Measurements from ENCODE around the gene STARD3NL.

STARD3NL gene

GRCh38 chr7:38224392-38224791, 46.3 kb downstream of the STARD3NL start:
- TF ChIP-seq TAF1 (IDR thresholded peaks at IDR 0.05; ENCODE audit: low read depth): no peak
- TF ChIP-seq EGR1 (IDR thresholded peaks at IDR 0.05): no peak
- no peak for TF ChIP-seq EP300 (IDR thresholded peaks at IDR 0.05; ENCODE audit: borderline replicate concordance)
- no peak for TF ChIP-seq TCF12 (IDR thresholded peaks at IDR 0.05; ENCODE audit: low read depth)
- TF ChIP-seq FOXM1 (IDR thresholded peaks at IDR 0.05; ENCODE audit: borderline replicate concordance, low read depth): no peak
- no peak for TF ChIP-seq CREB1 (IDR thresholded peaks at IDR 0.05; ENCODE audit: low read depth)
- no peak for TF ChIP-seq USF1 (IDR thresholded peaks at IDR 0.05)
- TF ChIP-seq CEBPB (IDR thresholded peaks at IDR 0.05): no peak
- no peak for TF ChIP-seq ZBTB7A (IDR thresholded peaks at IDR 0.05; ENCODE audit: low read depth)

- no peak for TF ChIP-seq CEBPB (IDR thresholded peaks at IDR 0.05)
- TF ChIP-seq EP300 (IDR thresholded peaks at IDR 0.05; ENCODE audit: borderline replicate concordance): no peak
- no peak for TF ChIP-seq ZBTB7A (IDR thresholded peaks at IDR 0.05; ENCODE audit: low read depth)
- no peak for TF ChIP-seq FOXM1 (IDR thresholded peaks at IDR 0.05; ENCODE audit: borderline replicate concordance, low read depth)
- TF ChIP-seq USF1 (IDR thresholded peaks at IDR 0.05): no peak
- TF ChIP-seq EGR1 (IDR thresholded peaks at IDR 0.05): no peak
- TF ChIP-seq, protein P1, sequence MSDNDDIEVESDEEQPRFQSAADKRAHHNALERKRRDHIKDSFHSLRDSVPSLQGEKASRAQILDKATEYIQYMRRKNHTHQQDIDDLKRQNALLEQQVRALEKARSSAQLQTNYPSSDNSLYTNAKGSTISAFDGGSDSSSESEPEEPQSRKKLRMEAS (IDR thresholded peaks at IDR 0.05): no peak
- no peak for TF ChIP-seq TAF1 (IDR thresholded peaks at IDR 0.05; ENCODE audit: low read depth)
- TF ChIP-seq TCF12 (IDR thresholded peaks at IDR 0.05; ENCODE audit: low read depth): no peak
- TF ChIP-seq CREB1 (IDR thresholded peaks at IDR 0.05; ENCODE audit: low read depth): no peak
- no peak for TF ChIP-seq REST (IDR thresholded peaks at IDR 0.05; ENCODE audit: low read depth)
Observed at GRCh38 chr7:38229386-38229785, 51.3 kb downstream of the STARD3NL start.

DNA sequence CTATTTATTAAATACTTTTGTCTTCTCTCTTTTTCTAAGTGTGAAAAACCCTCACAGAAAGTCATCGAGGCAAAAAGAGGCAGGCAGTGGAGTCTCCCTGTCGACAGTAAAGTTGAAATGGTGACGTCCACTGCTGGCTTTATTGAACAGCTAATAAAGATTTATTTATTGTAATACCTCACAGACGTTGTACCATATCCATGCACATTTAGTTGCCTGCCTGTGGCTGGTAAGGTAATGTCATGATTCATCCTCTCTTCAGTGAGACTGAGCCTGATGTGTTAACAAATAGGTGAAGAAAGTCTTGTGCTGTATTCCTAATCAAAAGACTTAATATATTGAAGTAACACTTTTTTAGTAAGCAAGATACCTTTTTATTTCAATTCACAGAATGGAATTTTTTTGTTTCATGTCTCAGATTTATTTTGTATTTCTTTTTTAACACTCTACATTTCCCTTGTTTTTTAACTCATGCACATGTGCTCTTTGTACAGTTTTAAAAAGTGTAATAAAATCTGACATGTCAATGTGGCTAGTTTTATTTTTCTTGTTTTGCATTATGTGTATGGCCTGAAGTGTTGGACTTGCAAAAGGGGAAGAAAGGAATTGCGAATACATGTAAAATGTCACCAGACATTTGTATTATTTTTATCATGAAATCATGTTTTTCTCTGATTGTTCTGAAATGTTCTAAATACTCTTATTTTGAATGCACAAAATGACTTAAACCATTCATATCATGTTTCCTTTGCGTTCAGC, 52.0 kb downstream of the STARD3NL start:
- TF ChIP-seq YY1 (IDR thresholded peaks at IDR 0.05; ENCODE audit: low read depth): no peak
- TF ChIP-seq CEBPB (IDR thresholded peaks at IDR 0.05): no peak
- no peak for TF ChIP-seq FOXM1 (IDR thresholded peaks at IDR 0.05; ENCODE audit: borderline replicate concordance, low read depth)
- TF ChIP-seq USF1 (IDR thresholded peaks at IDR 0.05): no peak
- TF ChIP-seq TEAD4 (IDR thresholded peaks at IDR 0.05): no peak
- TF ChIP-seq, protein P1 (IDR thresholded peaks at IDR 0.05): no peak
- no peak for TF ChIP-seq EP300 (IDR thresholded peaks at IDR 0.05; ENCODE audit: borderline replicate concordance)
- TF ChIP-seq REST (IDR thresholded peaks at IDR 0.05; ENCODE audit: low read depth): no peak

DNA sequence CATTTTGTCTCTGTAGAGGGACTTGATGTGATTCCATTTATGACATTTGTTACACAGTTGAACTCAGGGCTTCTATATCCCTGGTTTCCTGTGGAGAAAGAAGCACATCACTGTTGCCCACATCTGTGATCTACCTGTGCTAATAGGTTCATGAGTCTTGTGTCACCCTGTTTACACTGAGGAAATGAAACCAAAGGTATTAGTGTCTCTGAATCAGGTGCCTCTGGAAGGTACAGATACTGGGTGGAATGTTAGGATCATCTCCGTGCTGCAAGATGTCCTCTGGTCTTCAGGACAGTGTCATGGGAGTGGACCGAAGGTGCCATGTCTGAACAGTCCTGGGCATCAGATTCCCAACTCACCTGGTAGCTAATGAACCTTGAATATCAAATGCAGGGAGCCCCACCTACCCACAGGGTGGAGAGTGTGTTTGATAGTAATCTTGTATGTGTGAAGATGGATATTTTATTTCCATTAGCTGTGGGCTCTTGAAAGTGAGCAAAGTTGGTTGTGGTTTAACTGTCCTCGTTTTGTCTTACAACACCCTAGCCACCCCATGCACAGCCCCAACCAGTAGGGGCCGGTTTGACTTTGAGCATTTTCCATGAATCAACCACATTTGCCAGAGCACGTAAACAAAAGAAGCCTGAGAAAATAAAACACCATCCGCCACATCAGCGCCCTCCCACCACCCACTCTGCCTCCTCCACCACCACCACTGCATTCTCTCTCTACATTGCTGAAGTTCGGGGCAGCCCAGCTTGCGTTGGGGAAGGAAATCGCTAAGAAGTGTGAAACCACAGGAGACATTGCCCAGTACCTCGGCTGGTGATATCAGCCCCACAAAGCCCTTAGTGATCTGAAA, 54.7 kb downstream of the STARD3NL start:
- TF ChIP-seq YY1 (IDR thresholded peaks at IDR 0.05; ENCODE audit: low read depth) (no peak), TAF1 (IDR thresholded peaks at IDR 0.05; ENCODE audit: low read depth) (no peak), RAD21 (IDR thresholded peaks at IDR 0.05; ENCODE audit: low read depth) (no peak), CEBPB (IDR thresholded peaks at IDR 0.05) (no peak), CREB1 (IDR thresholded peaks at IDR 0.05; ENCODE audit: low read depth) (no peak), EP300 (IDR thresholded peaks at IDR 0.05; ENCODE audit: borderline replicate concordance) (no peak), NFIC (IDR thresholded peaks at IDR 0.05) (no peak), ZBTB7A (IDR thresholded peaks at IDR 0.05; ENCODE audit: low read depth) (no peak), TEAD4 (IDR thresholded peaks at IDR 0.05) (no peak), FOXM1 (IDR thresholded peaks at IDR 0.05; ENCODE audit: borderline replicate concordance, low read depth) (no peak), USF1 (IDR thresholded peaks at IDR 0.05) (no peak), TCF12 (IDR thresholded peaks at IDR 0.05; ENCODE audit: low read depth) (no peak)
- TF ChIP-seq, protein P1 (IDR thresholded peaks at IDR 0.05): no peak

Data from Ishikawa (cell line).